ENCODE measurements around the gene PDILT.

GRCh38 chr16:20318437-20318836, 86.1 kb downstream of the PDILT start:
- TF ChIP-seq CTCF (IDR thresholded peaks at IDR 0.05) (no peak), POLR2A (IDR thresholded peaks at IDR 0.05) (peak in 1 of 3 donors; percentile 6)

All from body of pancreas (tissue), 4 donors.